Endothelial cell of hepatic sinusoid (primary cell): Measurements from ENCODE around the gene PODNL1.

Experiments
- in situ Hi-C: cut with HindIII; loops from 2 replicates; pipeline ENCODE4 v1.10.0; 2017; ENCODE audit warnings: low sequenced_read_pairs

PODNL1 gene

GRCh38 chr19:13959141-13959961 is 21.1 kb upstream of the PODNL1 start:
- in situ Hi-C loops, result no loop called here

- in situ Hi-C loops, result no loop called here
Measured at GRCh38 chr19:13958043-13958442, 19.8 kb upstream of the PODNL1 start.

GRCh38 chr19:13957051-13957450 is 18.8 kb upstream of the PODNL1 start:
- in situ Hi-C loops, result no loop called here

GRCh38 chr19:13956365-13956744 is 18.1 kb upstream of the PODNL1 start:
- in situ Hi-C loops, result no loop called here

GRCh38 chr19:13955662-13956364 is 17.6 kb upstream of the PODNL1 start:
- in situ Hi-C loops, result no loop called here

- in situ Hi-C loops, result loop anchor here (5.0 kb wide), 1 partner anchor 67 kb away; no protein-coding TSS in a partner anchor
Measured at GRCh38 chr19:13954185-13954584, 16.0 kb upstream of the PODNL1 start.

- in situ Hi-C loops, result loop anchor here (5.0 kb wide), 1 partner anchor 66 kb away; no protein-coding TSS in a partner anchor
Measured at GRCh38 chr19:13952931-13953531, 14.8 kb upstream of the PODNL1 start.

GRCh38 chr19:13952154-13952930 is 14.1 kb upstream of the PODNL1 start, which contains the start of gene DCAF15:
Gene DCAF15, plus strand, starts transcription at chr19:13952509. Its CDS starts 4 bp downstream, at chr19:13952513.
- in situ Hi-C loops, result loop anchor here (5.0 kb wide), 1 partner anchor 65 kb away; no protein-coding TSS in a partner anchor

GRCh38 chr19:13951799-13952153 is 13.6 kb upstream of the PODNL1 start:
- in situ Hi-C loops, result loop anchor here (5.0 kb wide), 1 partner anchor 64 kb away; no protein-coding TSS in a partner anchor

- in situ Hi-C loops, result loop anchor here (5.0 kb wide), 1 partner anchor 64 kb away; no protein-coding TSS in a partner anchor
Measured at GRCh38 chr19:13951043-13951442, 12.8 kb upstream of the PODNL1 start.

- in situ Hi-C loops, result no loop called here
Measured at GRCh38 chr19:13946414-13946813, 8.2 kb upstream of the PODNL1 start.

GRCh38 chr19:13942023-13942684 is 3.9 kb upstream of the PODNL1 start:
- in situ Hi-C loops, result no loop called here

- in situ Hi-C loops, result no loop called here
Measured at GRCh38 chr19:13937479-13938300, 527 bp downstream of the PODNL1 start.

GRCh38 chr19:13935765-13936510 is 2.3 kb downstream of the PODNL1 start:
- in situ Hi-C loops, result no loop called here

- in situ Hi-C loops, result no loop called here
Measured at GRCh38 chr19:13934785-13935109, 3.5 kb downstream of the PODNL1 start.

GRCh38 chr19:13932911-13933393 is 5.3 kb downstream of the PODNL1 start:
- in situ Hi-C loops, result no loop called here

GRCh38 chr19:13932149-13932637 is 6.0 kb downstream of the PODNL1 start:
- in situ Hi-C loops, result no loop called here

- in situ Hi-C loops, result no loop called here
Measured at GRCh38 chr19:13931391-13932148, 6.6 kb downstream of the PODNL1 start.
